Heart left ventricle (tissue), 13 donors: ENCODE data around the gene KRT38.

ENCODE experiments used
- POLR2A ChIP-seq, 2 donors: fragments of 450-650 bp; IDR thresholded peaks; one replicate each; pipeline ENCODE4 v1.6.1; 2017; ENCODE audit warnings: antibody characterized with exemption in 2 of 2, mild to moderate bottlenecking in 2 of 2, moderate library complexity in 2 of 2
- TF ChIP-seq, protein P1 (sequence below), 12 donors: fragments of 200-600 bp; sonication (generic) in 4 of 12; IDR thresholded peaks; one replicate each; pipeline versions ENCODE4 v1.5.0 to v1.8.0; 2018 to 2022; ENCODE audit warnings: antibody characterized with exemption in 12 of 12, mild to moderate bottlenecking in 5 of 12
- donor health status: ischemic (EF 13 %, LVEDD 7.1; RV severe dilation, severe dysfunction).
- donor health status: DM: no; HTN: yes; CAD: no.
- donor health status: DM: no; HTN: no; CAD: no.
- donor health status: ischemic (EF 25% LVEDD 6.9; RV normal size, moderate dysfunction).
- donor health status: ischemic (EF 25% LVEDD 5.7; RV mildly dilated, moderate dysfunction).
- donor health status: ischemic (EF 35%, LVEDD 5.7; RV mildly dilated, moderate dysfunction).
- donor health status: nonischemic (EF 11% LVEDD 7.7; RV severe dilation, severe dysfunction).
- donor health status: DM: yes; HTN: yes; CAD: no.
- donor health status: PGD.
- donor health status: ischemic (EF 29% LVEDD 5.4; RV normal size, mild dysfunction).
- donor health status: nonischemic (EF 23%, LVEDD 6.1; RV moderate dilation, normal function).

DNA sequence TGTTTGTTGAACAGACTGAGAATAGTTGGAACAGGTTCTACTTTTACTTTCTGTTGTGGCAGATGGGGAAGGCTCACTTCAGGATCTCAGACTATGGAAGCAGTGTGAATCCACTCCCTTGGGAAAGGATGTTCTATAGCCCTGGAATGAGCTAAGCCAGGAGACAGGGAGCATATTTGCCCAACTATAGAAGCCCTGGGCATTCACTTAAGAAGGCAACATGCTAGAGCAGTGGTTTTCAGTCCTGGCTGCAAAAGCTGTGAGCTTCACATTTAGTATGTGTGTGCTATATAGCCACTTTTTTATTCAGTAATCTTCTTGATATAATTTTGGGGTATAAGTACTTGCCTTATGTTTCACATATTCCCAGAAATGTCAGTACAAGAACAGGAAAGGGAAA lies 27.6 kb upstream of the KRT38 start:
- TF ChIP-seq, protein P1, sequence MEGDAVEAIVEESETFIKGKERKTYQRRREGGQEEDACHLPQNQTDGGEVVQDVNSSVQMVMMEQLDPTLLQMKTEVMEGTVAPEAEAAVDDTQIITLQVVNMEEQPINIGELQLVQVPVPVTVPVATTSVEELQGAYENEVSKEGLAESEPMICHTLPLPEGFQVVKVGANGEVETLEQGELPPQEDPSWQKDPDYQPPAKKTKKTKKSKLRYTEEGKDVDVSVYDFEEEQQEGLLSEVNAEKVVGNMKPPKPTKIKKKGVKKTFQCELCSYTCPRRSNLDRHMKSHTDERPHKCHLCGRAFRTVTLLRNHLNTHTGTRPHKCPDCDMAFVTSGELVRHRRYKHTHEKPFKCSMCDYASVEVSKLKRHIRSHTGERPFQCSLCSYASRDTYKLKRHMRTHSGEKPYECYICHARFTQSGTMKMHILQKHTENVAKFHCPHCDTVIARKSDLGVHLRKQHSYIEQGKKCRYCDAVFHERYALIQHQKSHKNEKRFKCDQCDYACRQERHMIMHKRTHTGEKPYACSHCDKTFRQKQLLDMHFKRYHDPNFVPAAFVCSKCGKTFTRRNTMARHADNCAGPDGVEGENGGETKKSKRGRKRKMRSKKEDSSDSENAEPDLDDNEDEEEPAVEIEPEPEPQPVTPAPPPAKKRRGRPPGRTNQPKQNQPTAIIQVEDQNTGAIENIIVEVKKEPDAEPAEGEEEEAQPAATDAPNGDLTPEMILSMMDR (IDR thresholded peaks at IDR 0.05): no peak
- no peak for TF ChIP-seq POLR2A (IDR thresholded peaks at IDR 0.05)
